GM12891 (cell line): ENCODE results near the gene GJB2.

Source experiments
- PAX5 ChIP-seq: IDR thresholded peaks from 2 replicates; pipeline ENCODE4 v1.6.1; 2011; ENCODE audit warnings: low read length, moderate library complexity, mild to moderate bottlenecking; ENCODE audit not compliant: insufficient read depth, severe bottlenecking
- POLR2A ChIP-seq: IDR thresholded peaks from 2 replicates; pipeline ENCODE4 v1.6.1; 2011; ENCODE audit warnings: low read depth, low read length, control low read depth
- POLR2AphosphoS5 ChIP-seq: IDR thresholded peaks from 2 replicates; pipeline ENCODE4 v1.6.1; 2011; ENCODE audit warnings: low read depth, low read length, control low read depth
- POU2F2 ChIP-seq: IDR thresholded peaks from 2 replicates; pipeline ENCODE4 v1.6.1; 2011; ENCODE audit warnings: low read depth, mild to moderate bottlenecking, control low read depth, low read length, moderate library complexity
- SPI1 ChIP-seq: IDR thresholded peaks from 2 replicates; pipeline ENCODE4 v1.6.1; 2011; ENCODE audit warnings: low read depth, low read length, control low read depth
- TAF1 ChIP-seq: IDR thresholded peaks from 2 replicates; pipeline ENCODE4 v1.6.1; 2011; ENCODE audit warnings: low read depth, low read length, control low read depth

DNA sequence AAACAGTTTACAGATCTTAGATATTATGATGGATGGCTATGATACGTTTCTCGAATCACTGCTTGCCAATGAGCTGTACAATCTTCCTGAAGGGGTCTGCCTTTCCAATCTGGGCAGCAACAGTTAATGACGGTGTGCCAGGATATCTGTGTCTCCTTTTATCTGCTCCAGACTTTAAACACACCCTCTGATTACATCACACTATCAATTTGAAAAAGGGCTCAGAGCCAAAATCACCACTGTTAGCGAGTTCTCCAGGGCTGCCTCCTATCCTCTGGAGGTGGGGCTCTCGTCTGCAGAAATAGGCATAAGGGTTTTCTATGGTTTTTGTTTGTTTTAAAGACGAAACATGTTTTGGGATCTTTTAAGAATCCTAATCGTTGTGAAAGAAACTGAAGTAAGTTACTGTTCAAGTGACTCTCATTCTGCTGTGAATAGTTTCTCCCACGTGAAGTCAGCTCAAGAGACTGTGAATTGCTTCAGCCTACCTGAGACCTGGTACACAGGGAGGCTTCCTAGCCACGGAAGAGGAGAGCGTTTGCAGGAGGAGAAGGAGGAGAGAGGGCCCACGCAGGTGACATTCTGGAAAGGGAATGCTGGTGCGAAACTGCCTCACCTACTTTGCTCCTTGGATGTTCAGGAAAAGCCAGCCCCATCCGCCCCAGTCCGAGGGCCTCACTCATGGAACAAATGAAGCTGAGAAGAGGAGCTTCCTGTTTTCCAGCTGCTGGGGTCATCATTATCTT, 16.7 kb downstream of the GJB2 start:
- TF ChIP-seq POLR2A (no peak), POLR2AphosphoS5 (no peak), POU2F2 (no peak), PAX5 (no peak), SPI1 (no peak), TAF1 (no peak)
